HepG2 (cell line): Measurements from ENCODE around the gene HLF. TPM values are rescaled to one million over a fixed set of nuclear protein-coding genes. Genes with fewer than 3 reads are reported as not detected.

Source experiments
- ARID3A ChIP-seq: IDR thresholded peaks from 2 replicates; pipeline ENCODE4 v1.6.1; 2012; ENCODE audit warnings: low read depth, low read length, improper control_type of control experiment
- DBP ChIP-seq: sonication (generic); formaldehyde crosslinking; IDR thresholded peaks from 2 replicates; pipeline ENCODE4 v1.4.0; 2020; ENCODE audit warnings: missing genetic modification reagents; ENCODE audit errors: not compliant biosample characterization
- E2F2 ChIP-seq: sonication (generic); formaldehyde crosslinking; IDR thresholded peaks from 2 replicates; pipeline ENCODE4 v1.4.0; 2020; ENCODE audit warnings: missing genetic modification reagents, borderline replicate concordance
- NFKBIZ ChIP-seq: IDR thresholded peaks from 2 replicates; pipeline ENCODE4 v1.6.1; 2018; ENCODE audit warnings: missing genetic modification reagents, missing compliant biosample characterization
- NPAS2 ChIP-seq: sonication (generic); formaldehyde crosslinking; IDR thresholded peaks from 2 replicates; pipeline ENCODE4 v1.8.0; 2022; ENCODE audit warnings: mild to moderate bottlenecking, missing genetic modification reagents, borderline replicate concordance
- RBAK ChIP-seq: sonication (generic); formaldehyde crosslinking; IDR thresholded peaks from 2 replicates; pipeline ENCODE4 v1.5.1; 2020; ENCODE audit warnings: mild to moderate bottlenecking, missing genetic modification reagents
- SKI ChIP-seq: fragments of 450-650 bp; IDR thresholded peaks from one replicate; pipeline ENCODE4 v1.6.1; 2018; ENCODE audit warnings: mild to moderate bottlenecking; ENCODE audit not compliant: partially characterized antibody
- SP2 ChIP-seq: sonication (generic); formaldehyde crosslinking; IDR thresholded peaks from 2 replicates; pipeline ENCODE4 v1.5.1; 2020; ENCODE audit warnings: mild to moderate bottlenecking, missing genetic modification reagents
- SRSF4 ChIP-seq: fragments of 200-400 bp; formaldehyde crosslinking; IDR thresholded peaks from one replicate; pipeline ENCODE4 v1.6.1; 2018; ENCODE audit warnings: mild to moderate bottlenecking, low read depth, low read length, moderate library complexity; ENCODE audit not compliant: poor library complexity, severe bottlenecking
- SYNCRIP ChIP-seq: fragments of 200-400 bp; formaldehyde crosslinking; IDR thresholded peaks from 2 replicates; pipeline ENCODE4 v1.6.1; 2018; ENCODE audit warnings: mild to moderate bottlenecking, low read depth, low read length; ENCODE audit not compliant: insufficient read depth
- TIGD3 ChIP-seq: sonication (generic); formaldehyde crosslinking; IDR thresholded peaks from 2 replicates; pipeline ENCODE4 v1.5.1; 2020; ENCODE audit warnings: mild to moderate bottlenecking, missing genetic modification reagents, borderline replicate concordance
- ZBTB10 ChIP-seq: sonication (generic); formaldehyde crosslinking; IDR thresholded peaks from 2 replicates; pipeline ENCODE4 v1.4.0; 2020; ENCODE audit warnings: missing genetic modification reagents, borderline replicate concordance
- ZC3H4 ChIP-seq: sonication (generic); formaldehyde crosslinking; IDR thresholded peaks from 2 replicates; pipeline ENCODE4 v1.4.0; 2020; ENCODE audit warnings: missing genetic modification reagents, borderline replicate concordance
- ZKSCAN5 ChIP-seq: sonication (generic); formaldehyde crosslinking; IDR thresholded peaks from 2 replicates; pipeline ENCODE4 v1.5.1; 2020; ENCODE audit warnings: mild to moderate bottlenecking, missing genetic modification reagents
- ZNF10 ChIP-seq: sonication (generic); formaldehyde crosslinking; IDR thresholded peaks from 2 replicates; pipeline ENCODE4 v1.4.0; 2020; ENCODE audit warnings: mild to moderate bottlenecking, low read depth, missing genetic modification reagents, borderline replicate concordance
- ZNF234 ChIP-seq: sonication (generic); formaldehyde crosslinking; conservative IDR thresholded peaks from 2 replicates; pipeline ENCODE4 v1.5.1; 2020; ENCODE audit warnings: mild to moderate bottlenecking, missing genetic modification reagents
- ZNF639 ChIP-seq: conservative IDR thresholded peaks from 2 replicates; pipeline ENCODE4 v1.6.1; 2018; ENCODE audit warnings: missing genetic modification reagents
- ZNF773 ChIP-seq: sonication (generic); formaldehyde crosslinking; IDR thresholded peaks from 2 replicates; pipeline ENCODE4 v1.4.0; 2020; ENCODE audit warnings: missing genetic modification reagents, borderline replicate concordance
- ZNF777 ChIP-seq: sonication (generic); formaldehyde crosslinking; IDR thresholded peaks from 2 replicates; pipeline ENCODE4 v1.4.0; 2020; ENCODE audit warnings: missing genetic modification reagents
- polyA plus RNA-seq, 8 experiments: library from polyadenylated mRNA; depleted of rRNA in 3 of 8; stranded (reverse) in 7 of 8; unstranded in 1 of 8; fragments of >200 nt; fragmentation: Illumina TruSeq in 4 of 8; extraction: Trizol in 4 of 8; gene quantifications; 2 replicates each; pipeline versions ENCODE4 v1.2.1 to v1.2.3, GENCODE V29; 2011 to 2016; ENCODE audit warnings: low read depth in 4 of 8, missing spikeins in 1 of 8, mixed read lengths in 1 of 8; ENCODE audit not compliant: insufficient read depth in 1 of 8
- total RNA-seq, 5 experiments: library from RNA; depleted of rRNA; stranded (reverse); fragments of >200 nt; fragmentation: Illumina TruSeq; extraction: Trizol; gene quantifications; 2 replicates each; pipeline ENCODE4 v1.2.3, GENCODE V29; 2016; ENCODE audit warnings: low read depth in 1 of 5

HLF gene
- total and polyA plus RNA-seq, 2 of the 13 experiments (the other 11 are each of a cell fraction or from before 2014, with no cell fraction given), result 202 to 346 TPM

GRCh38 chr17:55238179-55238930, 26.4 kb upstream of the HLF start (continued):
- TF ChIP-seq NFKBIZ (no peak), ARID3A (no peak; the same call in 1 of the 2 replicates), DBP (CRISPR knock-in tag) (peak; percentile 58), SRSF4 (no peak), TIGD3 (CRISPR knock-in tag) (no peak), ZC3H4 (CRISPR knock-in tag) (peak; percentile 42; the same call in 1 of the 2 replicates), ZNF10 (CRISPR knock-in tag) (no peak), SP2 (CRISPR knock-in tag) (no peak), ZNF234 (CRISPR knock-in tag) (no peak), E2F2 (CRISPR knock-in tag) (no peak; the same call in 1 of the 2 replicates), ZNF639 (CRISPR knock-in tag) (0 out of 2 replicates have a peak, but pooled peaks have one; percentile 28), SKI (peak; percentile 56), NPAS2 (CRISPR knock-in tag) (peak; percentile 100), ZBTB10 (CRISPR knock-in tag) (peak; percentile 87), ZNF777 (peak; percentile 72), ZNF773 (CRISPR knock-in tag) (peak; percentile 22; the same call in 1 of the 2 replicates), RBAK (CRISPR knock-in tag) (no peak), SYNCRIP (no peak), ZKSCAN5 (CRISPR knock-in tag) (no peak)
